ENCODE results near the gene CYP2F1. TPM values are rescaled to one million over a fixed set of nuclear protein-coding genes. Genes with fewer than 3 reads are reported as not detected.

CYP2F1 gene
- total RNA-seq, 2 experiments from 2014 or later, result not detected

DNA sequence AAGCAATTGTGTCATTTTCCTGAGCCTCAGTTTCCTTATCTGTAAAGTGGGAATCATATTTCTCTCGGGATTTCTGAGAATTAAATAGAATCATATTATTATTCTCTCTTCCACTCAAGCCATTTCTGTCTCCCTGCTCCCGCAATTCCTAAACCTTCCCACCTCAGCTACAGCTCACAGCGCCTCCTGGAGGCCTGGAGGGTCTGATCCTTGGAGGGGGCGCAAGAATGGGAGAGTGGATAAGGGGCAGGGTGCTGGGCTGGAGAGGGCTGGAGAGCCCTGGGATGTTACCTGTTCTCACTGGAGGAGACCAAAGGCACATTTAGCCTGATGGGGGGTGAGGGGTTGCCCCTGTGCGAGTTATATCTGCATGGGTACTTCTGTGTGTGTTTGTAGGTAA, 47.7 kb downstream of the CYP2F1 start:
- H3K9me3 Mint-ChIP-seq (ENCODE audit: insufficient read depth), result no peaks in the 10 kb centered on the region
- DNase-seq (no peak), ATAC-seq (no peak)
- H3K36me3 Mint-ChIP-seq (ENCODE audit: low read depth), result no peaks in the 10 kb centered on the region
- no peak overlapping the region for H3K27ac Mint-ChIP-seq
- H3K4me1 Mint-ChIP-seq (ENCODE audit: low read depth), result no peaks in the 10 kb centered on the region
- ChIA-PET POLR2A (no interaction called here), CTCF (interaction anchor here (1.2 kb wide), 1 partner anchor 17 kb away, joined by 4 read pairs; no protein-coding TSS in a partner anchor)
- no peaks in the 10 kb centered on the region for H3K27me3 Mint-ChIP-seq (ENCODE audit: low read depth)
- no peak overlapping the region for H3K4me3 Mint-ChIP-seq

DNA sequence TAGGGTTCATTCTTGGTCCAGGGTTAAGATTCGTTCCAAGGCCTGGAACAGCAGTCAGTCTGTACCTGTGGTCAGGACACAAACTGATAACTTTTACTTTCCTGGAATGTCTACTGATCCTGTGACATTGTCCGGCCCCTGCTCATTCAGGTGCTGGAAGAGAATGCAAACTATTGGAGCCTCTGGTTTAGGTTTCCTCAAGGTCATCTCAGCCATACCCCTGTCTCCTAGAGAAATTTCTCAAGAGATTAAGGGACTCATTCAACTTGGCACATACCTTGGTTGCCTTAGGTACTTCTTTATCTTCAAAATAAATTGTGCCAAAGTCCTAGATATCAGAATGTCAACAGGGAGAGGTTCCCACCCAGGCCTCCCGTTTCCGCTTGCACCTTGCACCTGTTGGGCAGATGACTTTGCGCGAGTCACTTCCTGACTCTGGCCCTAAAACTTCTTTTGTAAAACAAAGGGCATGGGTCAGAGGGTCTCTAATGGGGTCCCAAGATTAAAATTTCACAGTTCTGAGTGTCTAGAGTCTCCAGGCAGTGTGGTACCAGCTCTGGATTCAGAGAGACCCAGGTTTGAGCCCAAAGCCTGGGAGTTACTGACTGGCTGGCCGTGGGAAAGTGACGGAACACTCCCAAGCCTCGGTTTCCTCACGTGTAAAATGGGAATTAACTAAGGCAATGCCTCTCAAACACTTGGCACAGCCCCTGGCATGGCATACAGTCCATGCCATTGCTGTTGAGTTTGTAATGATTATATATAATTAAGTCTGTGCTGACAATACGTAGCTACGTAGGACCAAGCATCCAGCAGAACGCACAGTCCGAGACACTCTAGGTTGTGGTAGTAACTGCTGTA, 52.9 kb downstream of the CYP2F1 start:
- ChIA-PET CTCF (no interaction called here), POLR2A (interaction anchor here (0.6 kb wide), 1 partner anchor 84 kb away, joined by 3 read pairs; no protein-coding TSS in a partner anchor)
- Mint-ChIP-seq H3K4me1 (ENCODE audit: low read depth) (no peaks in the 10 kb centered on the region), H3K27me3 (ENCODE audit: low read depth) (no peaks in the 10 kb centered on the region), H3K36me3 (ENCODE audit: low read depth) (no peaks in the 10 kb centered on the region), H3K27ac (no peak overlapping the region), H3K9me3 (ENCODE audit: insufficient read depth) (no peaks in the 10 kb centered on the region), H3K4me3 (no peak overlapping the region)
- ATAC-seq, result no peak
- DNase-seq, result no peak

- H3K9me3 Mint-ChIP-seq (ENCODE audit: insufficient read depth), result no peaks in the 10 kb centered on the region
- H3K27ac Mint-ChIP-seq, result no peak overlapping the region
- H3K36me3 Mint-ChIP-seq (ENCODE audit: low read depth), result no peaks in the 10 kb centered on the region
- DNase-seq, result no peak
- ATAC-seq, result no peak
- H3K27me3 Mint-ChIP-seq (ENCODE audit: low read depth), result no peaks in the 10 kb centered on the region
- no peak overlapping the region for H3K4me3 Mint-ChIP-seq
- peaks cover 12% of the 10 kb centered on the region for H3K4me1 Mint-ChIP-seq (ENCODE audit: low read depth)
- CTCF ChIA-PET, result interaction anchor here (0.6 kb wide), 1 partner anchor 10 kb away, joined by 3 read pairs; no protein-coding TSS in a partner anchor
- POLR2A ChIA-PET, result no interaction called here
Measured at GRCh38 chr19:41172297-41173164, 58.3 kb downstream of the CYP2F1 start.

- H3K36me3 Mint-ChIP-seq (ENCODE audit: low read depth), result no peaks in the 10 kb centered on the region
- no peak overlapping the region for H3K27ac Mint-ChIP-seq
- no peaks in the 10 kb centered on the region for H3K9me3 Mint-ChIP-seq (ENCODE audit: insufficient read depth)
- CTCF ChIA-PET, result no interaction called here
- no peak overlapping the region for H3K4me3 Mint-ChIP-seq
- DNase-seq (no peak), ATAC-seq (no peak)
- POLR2A ChIA-PET, result no interaction called here
- H3K27me3 Mint-ChIP-seq (ENCODE audit: low read depth), result no peaks in the 10 kb centered on the region
- H3K4me1 Mint-ChIP-seq (ENCODE audit: low read depth), result peaks cover 12% of the 10 kb centered on the region
Measured at GRCh38 chr19:41174297-41174928, 60.2 kb downstream of the CYP2F1 start.

- ChIA-PET CTCF (interaction anchor here (0.5 kb wide), 1 partner anchor 158 kb away, joined by 4 read pairs; no protein-coding TSS in a partner anchor), POLR2A (interaction anchor here (1.0 kb wide), 1 partner anchor 263 kb away, joined by 3 read pairs; the partner anchor contains the start of gene DMAC2)
- H3K27me3 Mint-ChIP-seq (ENCODE audit: low read depth), result no peaks in the 10 kb centered on the region
- H3K4me3 Mint-ChIP-seq, result peak overlapping the region; percentile 6
- peaks cover 12% of the 10 kb centered on the region for H3K4me1 Mint-ChIP-seq (ENCODE audit: low read depth)
- DNase-seq, result peak; percentile 75
- peak overlapping the region; percentile 65 for H3K27ac Mint-ChIP-seq
- H3K9me3 Mint-ChIP-seq (ENCODE audit: insufficient read depth), result no peaks in the 10 kb centered on the region
- peak; percentile 93 for ATAC-seq
- no peaks in the 10 kb centered on the region for H3K36me3 Mint-ChIP-seq (ENCODE audit: low read depth)
Measured at GRCh38 chr19:41175801-41176777, 61.9 kb downstream of the CYP2F1 start.

Other genes with a start within 250 kb of the CYP2F1 start
- not detected for gene CYP2A7, start 232.2 kb upstream of the CYP2F1 start, total RNA-seq
- gene CYP2B6, start 123.2 kb upstream of the CYP2F1 start, total RNA-seq, result not detected
- not detected for gene CYP2A13, start 26.0 kb upstream of the CYP2F1 start, total RNA-seq
- gene CYP2S1, start 78.8 kb downstream of the CYP2F1 start, total RNA-seq, result under 1 TPM; 0.83 to 0.95 TPM
- not detected for gene AXL, start 104.8 kb downstream of the CYP2F1 start, total RNA-seq
- 100 to 1,000 TPM; 332 to 340 TPM for gene HNRNPUL1, start 149.9 kb downstream of the CYP2F1 start, total RNA-seq
- 10 to 100 TPM; 33.5 to 36.1 TPM for gene CCDC97, start 195.7 kb downstream of the CYP2F1 start, total RNA-seq
- gene TGFB1, start 239.5 kb downstream of the CYP2F1 start, total RNA-seq, result 100 to 1,000 TPM; 210 to 231 TPM
- gene B9D2, start 249.7 kb downstream of the CYP2F1 start, total RNA-seq, result 10 to 100 TPM; 10.6 to 12.8 TPM

All from activated CD8-positive, alpha-beta T cell treated with anti-CD3 and anti-CD28 coated beads, Interleukin-2, amount 10 ng/mL, durations not matched to agents 7 days and 5 days (primary cell).